ENCODE measurements around the gene SPATA31C2.
"Not testable (repeated sequence)": the region's sequence is repeated elsewhere in the genome, so short reads cannot be mapped to it uniquely, and the experiment has no call there.

SPATA31C2 gene

GRCh38 chr9:88118121-88118520 is 20.2 kb downstream of the SPATA31C2 start:
- H2BK15ac ChIP-seq (replicated peaks; ENCODE audit: low read depth); H3K18ac ChIP-seq (ENCODE audit: low read length); H3K4me1 ChIP-seq (ENCODE audit: control insufficient read depth, low read depth, low read length); H2BK120ac ChIP-seq (ENCODE audit: low read depth, low read length); H3K79me1 ChIP-seq (ENCODE audit: low read length); H3K27ac ChIP-seq (ENCODE audit: low read depth, low read length); DNase-seq; H3K56ac ChIP-seq (ENCODE audit: low read length); H3K23ac ChIP-seq (ENCODE audit: low read length); H3K27me3 ChIP-seq (ENCODE audit: insufficient read depth, low read length, poor library complexity); H2AK5ac ChIP-seq (ENCODE audit: low read length); H2BK5ac ChIP-seq (ENCODE audit: low read length); H4K5ac ChIP-seq (ENCODE audit: low read length); H3K9ac ChIP-seq (ENCODE audit: low read length); H3K79me2 ChIP-seq (ENCODE audit: control insufficient read depth, insufficient read depth, low read length); H4K8ac ChIP-seq (ENCODE audit: low read depth, low read length); H3K4me2 ChIP-seq (ENCODE audit: low read length); H3K36me3 ChIP-seq (ENCODE audit: control insufficient read depth, insufficient read depth, low read length); H3K4me3 ChIP-seq (ENCODE audit: low read length); H3K4ac ChIP-seq (ENCODE audit: low read depth, low read length): not testable (repeated sequence)
- no CpG with 5 or more reads among the region's 5 CpGs for WGBS (ENCODE audit: extremely low coverage, insufficient coverage, low lambda C conversion rate)

- H4K5ac ChIP-seq (ENCODE audit: low read length); H2BK15ac ChIP-seq (replicated peaks; ENCODE audit: low read depth); H3K79me2 ChIP-seq (ENCODE audit: control insufficient read depth, insufficient read depth, low read length); H2BK120ac ChIP-seq (ENCODE audit: low read depth, low read length); H3K4me3 ChIP-seq (ENCODE audit: low read length); H3K27ac ChIP-seq (ENCODE audit: low read depth, low read length); DNase-seq; H2BK5ac ChIP-seq (ENCODE audit: low read length); H2AK5ac ChIP-seq (ENCODE audit: low read length); H3K18ac ChIP-seq (ENCODE audit: low read length); H3K4me2 ChIP-seq (ENCODE audit: low read length); H3K27me3 ChIP-seq (ENCODE audit: insufficient read depth, low read length, poor library complexity); H3K23ac ChIP-seq (ENCODE audit: low read length); H4K8ac ChIP-seq (ENCODE audit: low read depth, low read length); H3K9ac ChIP-seq (ENCODE audit: low read length); H3K4me1 ChIP-seq (ENCODE audit: control insufficient read depth, low read depth, low read length); H3K79me1 ChIP-seq (ENCODE audit: low read length); H3K56ac ChIP-seq (ENCODE audit: low read length); H3K4ac ChIP-seq (ENCODE audit: low read depth, low read length); H3K36me3 ChIP-seq (ENCODE audit: control insufficient read depth, insufficient read depth, low read length): not testable (repeated sequence)
- WGBS (ENCODE audit: extremely low coverage, insufficient coverage, low lambda C conversion rate): no CpG with 5 or more reads among the region's 13 CpGs
Measured at GRCh38 chr9:88114968-88115612, 23.2 kb downstream of the SPATA31C2 start.

- H3K79me1 ChIP-seq (ENCODE audit: low read length); H3K18ac ChIP-seq (ENCODE audit: low read length); H3K4me2 ChIP-seq (ENCODE audit: low read length); H3K27ac ChIP-seq (ENCODE audit: low read depth, low read length); H3K27me3 ChIP-seq (ENCODE audit: insufficient read depth, low read length, poor library complexity); H4K5ac ChIP-seq (ENCODE audit: low read length); H3K4me3 ChIP-seq (ENCODE audit: low read length); H3K9ac ChIP-seq (ENCODE audit: low read length); H4K8ac ChIP-seq (ENCODE audit: low read depth, low read length); H3K4ac ChIP-seq (ENCODE audit: low read depth, low read length); H3K23ac ChIP-seq (ENCODE audit: low read length); H3K36me3 ChIP-seq (ENCODE audit: control insufficient read depth, insufficient read depth, low read length); H3K56ac ChIP-seq (ENCODE audit: low read length); H2BK15ac ChIP-seq (replicated peaks; ENCODE audit: low read depth); DNase-seq; H3K4me1 ChIP-seq (ENCODE audit: control insufficient read depth, low read depth, low read length); H2AK5ac ChIP-seq (ENCODE audit: low read length); H3K79me2 ChIP-seq (ENCODE audit: control insufficient read depth, insufficient read depth, low read length); H2BK5ac ChIP-seq (ENCODE audit: low read length); H2BK120ac ChIP-seq (ENCODE audit: low read depth, low read length): not testable (repeated sequence)
- no CpG with 5 or more reads among the region's 17 CpGs for WGBS (ENCODE audit: extremely low coverage, insufficient coverage, low lambda C conversion rate)
Measured at GRCh38 chr9:88114283-88114967, 23.9 kb downstream of the SPATA31C2 start.

- H3K27me3 ChIP-seq (ENCODE audit: insufficient read depth, low read length, poor library complexity): not testable (repeated sequence)
Measured at GRCh38 chr9:88113156-88114130, 24.8 kb downstream of the SPATA31C2 start.

GRCh38 chr9:88110026-88110425 is 28.2 kb downstream of the SPATA31C2 start:
- no peak overlapping the region for H3K4me3 ChIP-seq (ENCODE audit: low read length)
- no peaks in the 10 kb centered on the region for H3K36me3 ChIP-seq (ENCODE audit: control insufficient read depth, insufficient read depth, low read length)
- H3K27me3 ChIP-seq (ENCODE audit: insufficient read depth, low read length, poor library complexity): no peaks in the 10 kb centered on the region
- H2BK15ac ChIP-seq (replicated peaks; ENCODE audit: low read depth): no peak overlapping the region
- no peak overlapping the region for H2BK5ac ChIP-seq (ENCODE audit: low read length)
- no peak overlapping the region for H4K8ac ChIP-seq (ENCODE audit: low read depth, low read length)
- no peaks in the 10 kb centered on the region for H3K79me1 ChIP-seq (ENCODE audit: low read length)
- no peak for DNase-seq
- no peak overlapping the region for H3K18ac ChIP-seq (ENCODE audit: low read length)
- no peak overlapping the region for H3K4me2 ChIP-seq (ENCODE audit: low read length)
- H3K23ac ChIP-seq (ENCODE audit: low read length): no peak overlapping the region
- no peak overlapping the region for H3K56ac ChIP-seq (ENCODE audit: low read length)
- no peak overlapping the region for H2AK5ac ChIP-seq (ENCODE audit: low read length)
- H3K9ac ChIP-seq (ENCODE audit: low read length): no peak overlapping the region
- H3K27ac ChIP-seq (ENCODE audit: low read depth, low read length): no peak overlapping the region
- WGBS (ENCODE audit: extremely low coverage, insufficient coverage, low lambda C conversion rate): no CpG with 5 or more reads among the region's 3 CpGs
- H3K79me2 ChIP-seq (ENCODE audit: control insufficient read depth, insufficient read depth, low read length): no peaks in the 10 kb centered on the region
- H4K5ac ChIP-seq (ENCODE audit: low read length): no peak overlapping the region
- H3K4ac ChIP-seq (ENCODE audit: low read depth, low read length): no peak overlapping the region
- H3K4me1 ChIP-seq (ENCODE audit: control insufficient read depth, low read depth, low read length): no peaks in the 10 kb centered on the region
- H2BK120ac ChIP-seq (ENCODE audit: low read depth, low read length): no peak overlapping the region

More at GRCh38 chr9:88113156-88114130, 24.8 kb downstream of the SPATA31C2 start:
- not testable (repeated sequence) for H3K79me1 ChIP-seq (ENCODE audit: low read length); H3K79me2 ChIP-seq (ENCODE audit: control insufficient read depth, insufficient read depth, low read length); H3K18ac ChIP-seq (ENCODE audit: low read length); H2AK5ac ChIP-seq (ENCODE audit: low read length); H3K36me3 ChIP-seq (ENCODE audit: control insufficient read depth, insufficient read depth, low read length); H3K23ac ChIP-seq (ENCODE audit: low read length); H2BK15ac ChIP-seq (replicated peaks; ENCODE audit: low read depth); H4K8ac ChIP-seq (ENCODE audit: low read depth, low read length); H4K5ac ChIP-seq (ENCODE audit: low read length); H3K56ac ChIP-seq (ENCODE audit: low read length); H3K27ac ChIP-seq (ENCODE audit: low read depth, low read length); H3K9ac ChIP-seq (ENCODE audit: low read length); H3K4ac ChIP-seq (ENCODE audit: low read depth, low read length); H3K4me1 ChIP-seq (ENCODE audit: control insufficient read depth, low read depth, low read length); H3K4me2 ChIP-seq (ENCODE audit: low read length); H3K4me3 ChIP-seq (ENCODE audit: low read length); H2BK5ac ChIP-seq (ENCODE audit: low read length); H2BK120ac ChIP-seq (ENCODE audit: low read depth, low read length)
- WGBS (ENCODE audit: extremely low coverage, insufficient coverage, low lambda C conversion rate): no CpG with 5 or more reads among the region's 38 CpGs
- DNase-seq: peak; percentile 7
